GM12892 (cell line): ENCODE measurements around the gene ARL13B.

Source experiments
- POLR2A ChIP-seq: IDR thresholded peaks from 2 replicates; pipeline ENCODE4 v1.6.1; 2011; ENCODE audit warnings: low read depth, low read length, control low read depth
- POLR2AphosphoS5 ChIP-seq: IDR thresholded peaks from 2 replicates; pipeline ENCODE4 v1.6.1; 2011; ENCODE audit warnings: low read depth, low read length, control low read depth
- TAF1 ChIP-seq: IDR thresholded peaks from 2 replicates; pipeline ENCODE4 v1.6.1; 2011; ENCODE audit warnings: low read depth, mild to moderate bottlenecking, control low read depth, low read length, borderline replicate concordance

GRCh38 chr3:93961026-93961425, 18.9 kb upstream of the ARL13B start:
- TF ChIP-seq POLR2A: no peak
- TF ChIP-seq TAF1: no peak
- TF ChIP-seq POLR2AphosphoS5: no peak
